Stimulated activated effector memory CD8-positive, alpha-beta T cell treated with anti-CD3 and anti-CD28 coated beads, Interleukin-12 subunit alpha, Interleukin-12 subunit beta, amount 100 ng/mL, for 72 hours (primary cell): Measurements from ENCODE around the gene MAN2B1.
"Not testable (repeated sequence)": the region's sequence is repeated elsewhere in the genome, so short reads cannot be mapped to it uniquely, and the experiment has no call there.

Source experiments
- ATAC-seq: fragments of 150-1000 bp; cut with Tn5 transposase; 2 replicates; pipeline ENCODE4 v1.10.0; 2021
- DNase-seq, 2 donors: peaks; one replicate each; pipeline ENCODE4 v3.0.0; 2021 to 2022; ENCODE audit warnings: low spot score in 2 of 2
- H3K27ac Mint-ChIP-seq: one replicate; pipeline ENCODE4 v1.8.0; 2022; ENCODE audit warnings: mild to moderate bottlenecking, mixed read lengths
- H3K36me3 Mint-ChIP-seq: one replicate; pipeline ENCODE4 v1.8.0; 2022; ENCODE audit warnings: mild to moderate bottlenecking, mixed read lengths
- H3K4me1 Mint-ChIP-seq: one replicate; pipeline ENCODE4 v1.8.0; 2022; ENCODE audit warnings: mixed read lengths
- H3K4me3 Mint-ChIP-seq: one replicate; pipeline ENCODE4 v1.8.0; 2022; ENCODE audit warnings: mild to moderate bottlenecking, mixed read lengths
- H3K9me3 Mint-ChIP-seq: one replicate; pipeline ENCODE4 v1.8.0; 2022; ENCODE audit warnings: mixed read lengths

Gene MAN2B1

DNA sequence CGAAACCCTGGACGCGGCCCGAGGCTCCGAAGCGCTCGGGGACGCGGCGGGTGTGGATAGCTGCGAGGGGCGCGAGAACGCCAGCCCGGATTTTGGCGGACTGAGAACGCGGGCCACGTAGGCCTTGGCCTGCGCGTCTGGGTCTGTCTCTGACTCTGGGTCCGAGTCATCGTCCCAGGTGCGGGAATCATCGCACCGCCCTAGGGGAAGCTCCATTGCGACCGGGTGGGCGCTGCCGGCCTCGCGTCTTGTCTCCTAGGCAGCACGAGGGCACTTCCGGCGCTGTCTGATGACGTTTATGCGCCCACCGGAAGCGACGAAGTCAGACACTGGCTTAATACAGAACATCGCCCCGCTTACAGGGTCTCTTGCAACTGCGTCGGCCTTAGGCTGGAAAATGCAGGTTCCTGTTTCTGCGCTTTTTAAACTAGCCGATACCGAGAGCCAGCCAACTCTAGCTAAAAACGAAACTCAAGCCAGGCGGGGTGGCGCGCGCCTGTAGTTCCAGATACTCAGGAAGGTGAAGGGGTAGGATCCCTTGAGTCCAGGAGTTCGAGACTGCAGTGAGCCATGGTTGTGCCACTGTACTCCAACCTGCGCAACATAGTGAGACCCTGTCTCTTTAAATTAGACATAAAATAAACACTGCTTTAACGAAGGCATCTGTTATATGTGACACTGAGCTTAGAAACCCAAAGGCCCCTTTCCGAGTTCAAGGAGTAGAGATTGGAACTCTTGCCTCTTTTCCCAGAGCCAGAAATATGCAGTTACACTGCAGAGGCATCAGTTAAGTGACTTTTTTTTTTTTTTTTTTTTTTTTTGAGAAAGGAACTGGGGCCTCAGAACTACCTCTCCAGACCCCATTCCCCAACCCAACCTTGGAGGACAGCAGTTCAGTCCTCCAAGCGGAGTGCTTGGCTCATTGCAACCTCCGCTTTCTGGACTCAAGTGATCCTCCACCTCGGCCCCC, 30.1 kb upstream of the MAN2B1 start, which contains the start of gene FBXW9:
FBXW9 (minus strand) TSS at position 266 of the 970 bp plus-strand sequence; CDS start at position 216, 50 bp downstream.
- peaks cover 12% of the 10 kb centered on the region for H3K4me1 Mint-ChIP-seq
- peak within 1 kb of the TSS; percentile 78 for H3K4me3 Mint-ChIP-seq
- DNase-seq (peak; percentile 96 to 99), ATAC-seq (peak; percentile 95)
- H3K9me3 Mint-ChIP-seq: no peaks in the 10 kb centered on the region
- peak within 1 kb of the TSS; percentile 89 for H3K27ac Mint-ChIP-seq
- H3K36me3 Mint-ChIP-seq: peaks cover 53% of the 10 kb centered on the region

- Mint-ChIP-seq H3K27ac (peak overlapping the region; percentile 89), H3K36me3 (peaks cover 49% of the 10 kb centered on the region), H3K4me1 (peaks cover 12% of the 10 kb centered on the region), H3K9me3 (no peaks in the 10 kb centered on the region), H3K4me3 (peak overlapping the region; percentile 78)
- DNase-seq (no peak), ATAC-seq (peak; percentile 17)
Observed at GRCh38 chr19:12695997-12696365, 29.4 kb upstream of the MAN2B1 start.

DNA sequence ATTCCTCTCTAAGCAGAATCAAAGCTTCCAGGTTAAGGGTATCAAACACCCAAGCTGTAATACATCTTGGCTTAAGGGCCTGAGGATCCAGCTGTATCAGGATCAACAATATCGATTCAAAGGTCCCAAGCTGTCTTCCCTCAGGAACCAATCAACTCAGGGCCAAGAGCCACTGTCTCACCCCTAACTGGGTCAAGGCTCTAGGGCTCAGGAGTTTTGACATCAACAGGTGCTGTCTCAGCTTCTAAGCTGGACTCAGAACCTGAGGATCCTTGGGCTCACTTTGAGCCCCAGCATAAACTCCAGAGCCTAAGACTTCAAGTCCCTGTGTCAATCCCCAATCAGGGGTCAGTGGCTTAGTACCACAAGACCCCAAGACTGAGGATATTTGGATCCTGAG, 29.0 kb upstream of the MAN2B1 start:
- no peak for ATAC-seq
- Mint-ChIP-seq H3K4me3 (peak overlapping the region; percentile 78), H3K4me1 (peaks cover 12% of the 10 kb centered on the region), H3K36me3 (peaks cover 44% of the 10 kb centered on the region), H3K27ac (no peak overlapping the region), H3K9me3 (no peaks in the 10 kb centered on the region)
- no peak for DNase-seq

- ATAC-seq (no peak), DNase-seq (no peak)
- peaks cover 40% of the 10 kb centered on the region for H3K36me3 Mint-ChIP-seq
- H3K4me1 Mint-ChIP-seq: peaks cover 12% of the 10 kb centered on the region
- H3K9me3 Mint-ChIP-seq: no peaks in the 10 kb centered on the region
- no peak overlapping the region for H3K27ac Mint-ChIP-seq
- peak overlapping the region; percentile 78 for H3K4me3 Mint-ChIP-seq
Observed at GRCh38 chr19:12695096-12695495, 28.6 kb upstream of the MAN2B1 start.

DNA sequence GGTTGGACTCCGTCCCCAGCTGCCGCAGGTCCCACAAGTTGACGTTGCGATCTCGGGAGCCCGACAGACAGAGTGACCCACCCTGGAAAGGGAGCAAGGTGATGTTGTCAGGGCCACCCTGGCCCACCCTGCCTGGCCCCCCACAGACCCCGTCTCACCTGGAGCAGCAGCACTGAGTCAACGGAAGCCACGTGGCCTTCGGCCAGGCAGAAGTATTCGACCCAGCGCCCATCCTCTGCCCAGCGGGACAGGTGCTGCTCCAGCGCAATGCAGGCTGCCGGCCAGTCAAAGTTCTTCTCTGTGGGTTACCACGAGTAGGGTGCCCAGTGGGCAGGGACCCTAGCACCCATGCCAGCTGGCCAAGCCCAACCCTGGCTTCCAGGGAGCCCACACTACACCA, 28.1 kb upstream of the MAN2B1 start:
- ATAC-seq: no peak
- H3K4me3 Mint-ChIP-seq: no peak overlapping the region
- no peaks in the 10 kb centered on the region for H3K9me3 Mint-ChIP-seq
- no peak overlapping the region for H3K27ac Mint-ChIP-seq
- peaks cover 36% of the 10 kb centered on the region for H3K36me3 Mint-ChIP-seq
- DNase-seq: no peak
- peaks cover 12% of the 10 kb centered on the region for H3K4me1 Mint-ChIP-seq

DNA sequence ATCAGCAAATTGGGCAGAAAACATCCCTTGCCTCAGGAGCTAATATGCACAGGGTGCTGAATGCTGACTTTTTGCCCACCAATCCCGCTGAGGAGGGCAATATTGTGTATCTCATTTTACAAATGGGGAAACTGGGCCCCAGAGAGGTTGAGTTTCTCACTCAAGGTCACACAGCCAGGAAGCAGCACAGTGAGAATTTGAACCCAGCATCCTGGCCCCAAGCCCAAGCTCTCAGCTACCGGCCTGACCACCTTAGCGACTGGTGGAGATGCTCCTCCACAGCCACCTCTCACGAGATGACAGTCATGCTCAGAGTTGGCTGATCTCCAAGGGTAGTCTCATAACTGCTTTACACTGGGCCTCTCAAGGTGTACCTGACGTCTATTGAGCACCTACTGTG, 26.4 kb upstream of the MAN2B1 start:
- H3K9me3 Mint-ChIP-seq: no peaks in the 10 kb centered on the region
- H3K4me1 Mint-ChIP-seq: peaks cover 7% of the 10 kb centered on the region
- no peak overlapping the region for H3K4me3 Mint-ChIP-seq
- ATAC-seq (no peak), DNase-seq (no peak)
- H3K27ac Mint-ChIP-seq: no peak overlapping the region
- peaks cover 21% of the 10 kb centered on the region for H3K36me3 Mint-ChIP-seq

- no peak overlapping the region for H3K27ac Mint-ChIP-seq
- H3K4me3 Mint-ChIP-seq: no peak overlapping the region
- ATAC-seq (peak; percentile 20), DNase-seq (no peak)
- H3K4me1 Mint-ChIP-seq: no peaks in the 10 kb centered on the region
- H3K36me3 Mint-ChIP-seq: peaks cover 17% of the 10 kb centered on the region
- H3K9me3 Mint-ChIP-seq: no peaks in the 10 kb centered on the region
Observed at GRCh38 chr19:12689581-12690216, 23.2 kb upstream of the MAN2B1 start.

- no peak for DNase-seq
- peaks cover 17% of the 10 kb centered on the region for H3K36me3 Mint-ChIP-seq
- no peak overlapping the region for H3K27ac Mint-ChIP-seq
- ATAC-seq: no peak
- H3K4me1 Mint-ChIP-seq: no peaks in the 10 kb centered on the region
- no peak overlapping the region for H3K4me3 Mint-ChIP-seq
- no peaks in the 10 kb centered on the region for H3K9me3 Mint-ChIP-seq
Observed at GRCh38 chr19:12689012-12689411, 22.5 kb upstream of the MAN2B1 start.

DNA sequence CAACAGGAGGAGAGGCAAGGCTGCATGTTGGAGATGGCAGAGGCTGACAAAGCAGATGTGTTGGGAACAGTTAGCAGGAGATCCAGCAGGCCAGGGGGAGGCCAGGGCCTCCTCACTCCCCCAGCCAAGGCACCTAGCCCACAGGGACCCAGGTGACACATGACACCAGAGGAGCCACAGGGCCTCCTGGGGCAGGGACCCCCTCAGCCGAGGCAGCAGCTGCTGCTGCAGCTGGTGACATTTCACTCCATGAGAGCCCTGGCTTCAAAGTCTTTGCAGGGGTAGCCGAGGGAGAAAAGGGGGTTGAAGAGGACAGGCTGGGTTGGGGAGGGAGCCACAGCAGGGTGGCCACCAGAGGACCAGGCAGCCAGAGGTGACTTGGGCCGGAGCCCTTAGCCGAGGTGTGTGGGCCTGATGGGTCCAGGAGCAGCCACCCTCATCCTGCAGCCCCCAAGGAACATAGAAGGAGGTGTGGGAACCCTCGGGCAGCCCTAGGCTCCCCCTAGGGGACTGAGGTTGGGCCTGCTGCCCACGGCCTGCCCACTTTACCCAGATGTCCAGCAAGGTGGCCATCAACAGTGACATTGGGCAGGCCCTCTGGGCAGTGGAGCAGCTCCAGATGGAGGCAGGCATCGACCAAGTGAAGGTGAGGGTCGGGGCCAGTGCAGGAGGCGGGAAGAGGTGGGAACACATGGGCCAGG, 21.1 kb upstream of the MAN2B1 start, which contains the start of gene GNG14:
GNG14 (plus strand) TSS at position 503 of the 701 bp plus-strand sequence; CDS start at position 554, 51 bp downstream.
- DNase-seq (no peak), ATAC-seq (no peak)
- no peak within 1 kb of the TSS for H3K27ac Mint-ChIP-seq
- H3K9me3 Mint-ChIP-seq: no peaks in the 10 kb centered on the region
- no peaks in the 10 kb centered on the region for H3K4me1 Mint-ChIP-seq
- no peak within 1 kb of the TSS for H3K4me3 Mint-ChIP-seq
- H3K36me3 Mint-ChIP-seq: peaks cover 28% of the 10 kb centered on the region

GRCh38 chr19:12685831-12686230, 19.3 kb upstream of the MAN2B1 start:
- Mint-ChIP-seq H3K36me3 (peaks cover 34% of the 10 kb centered on the region), H3K9me3 (no peaks in the 10 kb centered on the region), H3K4me1 (peaks cover 6% of the 10 kb centered on the region), H3K27ac (no peak overlapping the region), H3K4me3 (no peak overlapping the region)
- DNase-seq: no peak
- no peak for ATAC-seq

DNA sequence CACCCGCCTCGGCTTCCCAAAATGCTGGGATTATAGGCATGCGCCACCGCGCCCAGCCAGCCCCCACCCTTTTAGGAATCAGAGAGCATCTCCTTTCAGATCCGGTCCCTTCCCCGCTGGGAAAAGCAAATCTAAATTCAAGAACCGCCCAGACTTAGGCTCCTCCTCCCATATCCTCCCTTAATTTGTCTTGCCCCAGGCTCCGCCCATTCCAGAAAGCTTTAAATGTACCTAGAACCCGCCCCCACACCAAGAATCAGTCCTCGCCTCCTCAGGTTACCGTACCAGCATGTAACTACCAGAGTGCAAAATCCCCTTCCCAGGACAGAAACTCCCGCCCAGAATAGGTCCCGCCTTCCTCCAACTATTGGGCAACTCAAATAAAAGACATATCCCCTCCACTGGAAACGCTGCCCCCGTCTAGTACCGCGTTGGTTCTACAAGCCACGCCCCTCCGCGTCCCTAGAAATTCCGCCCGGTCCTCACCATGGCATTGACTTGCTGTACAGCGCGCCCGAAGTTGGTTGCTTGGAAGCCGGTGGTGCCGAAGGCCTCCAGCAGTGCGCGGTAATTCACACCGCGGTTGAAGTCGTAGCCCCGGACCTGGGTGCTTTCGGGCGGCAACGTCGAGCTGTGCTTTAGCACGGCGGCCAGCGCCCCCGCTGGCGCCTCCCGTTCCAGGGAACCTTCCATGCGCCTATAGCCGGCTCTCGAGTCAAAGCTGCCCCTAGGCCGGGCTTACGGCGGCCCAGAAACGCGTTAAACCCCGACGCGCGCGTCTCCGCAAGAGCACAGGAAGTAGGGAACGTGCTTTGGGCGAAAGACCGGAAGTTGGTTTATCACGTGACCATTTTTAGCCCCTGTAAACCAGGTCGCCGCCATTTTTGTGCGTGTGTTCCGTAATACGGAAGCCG, 14.8 kb upstream of the MAN2B1 start, which contains the start of gene DHPS:
DHPS (minus strand) TSS at position 807 of the 914 bp plus-strand sequence; CDS start at position 693, 114 bp downstream.
- ATAC-seq: peak; percentile 85
- Mint-ChIP-seq H3K9me3 (no peaks in the 10 kb centered on the region), H3K4me1 (peaks cover 27% of the 10 kb centered on the region), H3K36me3 (peaks cover 78% of the 10 kb centered on the region), H3K27ac (peak within 1 kb of the TSS; percentile 89), H3K4me3 (peak within 1 kb of the TSS; percentile 90)
- peak; percentile 66 to 93 for DNase-seq

- peaks cover 87% of the 10 kb centered on the region for H3K36me3 Mint-ChIP-seq
- no peaks in the 10 kb centered on the region for H3K9me3 Mint-ChIP-seq
- peak overlapping the region; percentile 20 for H3K27ac Mint-ChIP-seq
- peak overlapping the region; percentile 90 for H3K4me3 Mint-ChIP-seq
- DNase-seq (no peak), ATAC-seq (no peak)
- H3K4me1 Mint-ChIP-seq: peaks cover 30% of the 10 kb centered on the region
Observed at GRCh38 chr19:12680034-12680433, 13.5 kb upstream of the MAN2B1 start.

DNA sequence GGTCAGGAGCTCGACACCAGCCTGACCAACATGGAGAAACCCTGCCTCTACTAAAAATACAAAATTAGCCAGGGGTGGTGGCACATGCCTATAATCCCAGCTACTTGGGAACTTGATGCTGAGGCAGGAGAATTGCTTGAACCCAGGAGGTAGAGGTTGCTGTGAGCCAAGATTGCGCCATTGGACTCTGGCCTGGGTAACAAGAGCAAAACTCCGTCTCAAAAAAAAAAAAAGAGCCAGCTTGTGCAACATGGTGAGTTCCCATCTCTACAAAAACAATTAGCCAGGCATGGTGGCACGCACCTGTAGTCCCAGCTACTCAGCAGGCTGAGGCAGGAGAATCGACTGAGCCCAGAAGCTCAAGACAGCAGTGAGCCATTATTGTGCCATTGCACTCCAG, 11.5 kb upstream of the MAN2B1 start:
- peaks cover 99% of the 10 kb centered on the region for H3K36me3 Mint-ChIP-seq
- not testable (repeated sequence) for DNase-seq, H3K4me3 Mint-ChIP-seq, H3K9me3 Mint-ChIP-seq, ATAC-seq, H3K27ac Mint-ChIP-seq
- peaks cover 42% of the 10 kb centered on the region for H3K4me1 Mint-ChIP-seq

DNA sequence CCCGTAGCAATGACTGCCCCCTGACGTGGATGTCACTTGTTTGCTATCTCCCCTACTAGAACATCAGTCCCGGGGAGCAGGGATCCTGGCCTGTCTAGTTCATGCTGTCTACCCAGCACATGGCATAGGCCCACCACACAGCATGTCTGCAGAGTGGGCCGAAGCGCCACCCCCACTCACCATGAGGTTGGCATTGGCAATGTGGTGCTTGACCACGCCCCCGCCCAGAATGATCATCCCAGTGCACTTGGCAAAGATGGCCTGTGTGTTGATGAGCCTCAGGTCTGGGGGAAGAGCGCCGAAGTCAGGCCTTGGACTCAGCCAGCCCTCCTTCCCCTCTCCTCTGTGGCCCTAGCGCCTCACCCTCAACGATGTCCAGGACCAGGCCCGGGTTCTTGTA, 10.4 kb upstream of the MAN2B1 start:
- Mint-ChIP-seq H3K36me3 (peaks cover 100% of the 10 kb centered on the region), H3K27ac (peak overlapping the region; percentile 82), H3K4me1 (peaks cover 47% of the 10 kb centered on the region), H3K9me3 (no peaks in the 10 kb centered on the region), H3K4me3 (no peak overlapping the region)
- ATAC-seq (no peak), DNase-seq (no peak)
